Urinary bladder (tissue), 4 donors: ENCODE data around the gene MRGPRD. TPM values are rescaled to one million over a fixed set of nuclear protein-coding genes. Genes with fewer than 3 reads are reported as not detected.

Experiments used
- DNase-seq: peaks from one replicate; pipeline ENCODE4 v3.0.0-alpha.2; 2015; ENCODE audit errors: extremely low spot score
- H3K27ac ChIP-seq: one replicate; pipeline ENCODE4 v1.5.1; 2013; ENCODE audit warnings: low read depth, mild to moderate bottlenecking, moderate library complexity
- H3K36me3 ChIP-seq: one replicate; pipeline ENCODE4 v1.6.1; 2013; ENCODE audit warnings: mild to moderate bottlenecking, moderate library complexity; ENCODE audit not compliant: insufficient read depth
- H3K4me1 ChIP-seq: one replicate; pipeline ENCODE4 v1.6.1; 2013; ENCODE audit warnings: mild to moderate bottlenecking, moderate library complexity; ENCODE audit not compliant: insufficient read depth
- H3K4me3 ChIP-seq: one replicate; pipeline ENCODE4 v1.5.1; 2013; ENCODE audit warnings: low read depth, low read length
- WGBS: extraction: QIAGEN DNeasy Blood & Tissue Kit; methylation state at CpG from one replicate; pipeline ENCODE4 v1.1.7; 2013; 5-methylcytosine and 5-hydroxymethylcytosine counted together
- polyA plus RNA-seq: library from polyadenylated mRNA; stranded (reverse); fragments of 200-250 nt; gene quantifications from one replicate; pipeline ENCODE4 v1.2.3, GENCODE V29; 2013
- total RNA-seq: library from RNA; depleted of rRNA; stranded (reverse); fragments of >200 nt; gene quantifications from one replicate; pipeline ENCODE4 v1.2.3, GENCODE V29; 2014
- donor health status: healthy with polysubstance abuse.
- donor health status: healthy.

The MRGPRD gene
- total and polyA plus RNA-seq, 2 donors, result 1.5 TPM; not detected in 1

DNA sequence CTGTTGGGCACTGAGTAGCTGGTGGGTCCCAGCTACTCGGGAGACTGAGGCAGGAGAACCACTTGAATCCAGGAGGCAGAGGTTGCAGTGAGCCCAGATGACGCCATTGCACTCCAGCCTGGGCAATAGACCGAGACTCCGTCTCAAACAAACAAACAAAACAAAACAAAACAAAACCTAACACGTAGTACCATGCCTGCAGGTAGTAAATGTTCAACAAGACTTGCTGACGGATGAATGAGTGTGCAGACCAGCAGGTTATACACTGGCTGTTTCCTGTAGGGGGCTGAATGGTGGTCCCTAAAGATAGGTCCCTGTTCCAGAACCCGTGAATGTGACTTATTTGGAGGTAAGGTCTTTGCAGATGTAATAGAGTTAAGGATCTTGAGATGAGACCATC lies 12.8 kb upstream of the MRGPRD start:
- no peak overlapping the region for H3K27ac ChIP-seq
- WGBS, result 85% methylated on average over 7 of the region's 7 CpGs

DNA sequence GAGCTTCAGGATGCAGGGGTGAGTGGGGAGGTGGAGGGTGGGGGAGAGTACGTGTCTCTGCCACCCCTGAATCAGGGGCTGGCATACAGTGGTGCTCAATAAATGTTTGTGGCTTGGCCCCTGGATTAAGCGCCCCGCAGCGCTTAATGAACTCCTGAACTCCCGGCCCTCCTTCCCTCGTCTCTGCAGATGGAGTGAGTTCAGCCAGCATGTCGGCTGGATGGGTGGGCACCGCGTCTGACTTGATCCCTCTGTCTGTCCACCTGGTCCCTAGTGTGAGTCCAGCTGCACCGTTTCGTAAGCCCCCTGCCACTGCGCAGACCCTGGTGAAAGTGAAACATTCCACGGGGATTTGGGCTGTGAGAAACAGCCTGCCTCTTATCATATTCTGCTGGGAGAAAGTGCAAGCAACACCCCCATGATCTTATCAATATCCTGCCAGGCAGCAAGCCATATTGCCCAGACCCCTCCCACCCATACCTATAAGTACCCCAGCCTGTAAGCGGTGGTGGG lies 12.0 kb upstream of the MRGPRD start:
- DNase-seq, result no peak
- Histone ChIP-seq H3K4me1 (no peaks in the 10 kb centered on the region), H3K27ac (no peak overlapping the region), H3K4me3 (no peak overlapping the region), H3K36me3 (no peaks in the 10 kb centered on the region)
- WGBS, result 53% methylated on average over 14 of the region's 14 CpGs

More for the DNA sequence above, 12.8 kb upstream of the MRGPRD start:
- no peaks in the 10 kb centered on the region for H3K4me1 ChIP-seq
- H3K36me3 ChIP-seq, result no peaks in the 10 kb centered on the region
- DNase-seq, result no peak
- H3K4me3 ChIP-seq, result no peak overlapping the region

DNA sequence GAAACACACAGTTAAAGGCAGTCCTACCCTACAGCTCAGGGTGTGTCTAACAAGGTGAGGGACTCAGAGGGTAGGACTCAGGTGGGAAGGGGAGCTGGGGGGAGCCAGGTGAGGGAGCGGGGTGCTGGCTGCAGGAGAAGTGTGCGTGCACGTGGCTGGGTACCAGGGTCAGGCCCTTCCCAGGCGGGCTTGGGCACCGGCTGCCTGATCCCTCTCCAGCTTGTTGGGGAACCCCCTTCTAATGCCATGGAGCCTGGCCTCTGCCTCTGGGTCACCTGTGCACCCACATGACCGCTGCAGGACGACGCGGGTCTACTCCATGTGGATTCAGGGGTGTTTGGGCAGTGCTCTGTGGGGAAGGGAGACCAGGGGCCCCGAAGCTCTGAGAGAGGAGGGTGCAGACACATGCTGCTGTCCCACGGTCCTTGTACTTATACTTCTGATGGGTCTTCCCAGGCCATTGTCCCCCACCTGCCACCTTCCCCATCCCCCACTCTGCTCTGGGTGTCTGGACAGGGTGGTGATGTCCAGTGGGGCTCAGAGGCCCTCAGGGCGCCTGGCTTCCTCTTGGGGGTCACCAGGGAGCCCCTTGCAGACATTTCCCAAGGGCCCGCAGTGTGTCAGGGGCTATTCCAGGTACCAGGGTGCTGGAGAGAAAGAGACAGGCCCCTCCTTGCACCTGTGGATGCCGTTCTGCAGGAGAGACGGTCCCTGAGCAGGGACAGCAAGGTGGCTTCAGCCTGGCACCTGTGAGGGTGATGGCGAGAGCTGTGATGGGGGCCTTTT lies 10.4 kb upstream of the MRGPRD start:
- WGBS, result 89% methylated on average over 16 of the region's 16 CpGs
- H3K36me3 ChIP-seq, result no peaks in the 10 kb centered on the region
- no peak overlapping the region for H3K27ac ChIP-seq
- no peaks in the 10 kb centered on the region for H3K4me1 ChIP-seq
- DNase-seq, result no peak
- H3K4me3 ChIP-seq, result no peak overlapping the region

DNA sequence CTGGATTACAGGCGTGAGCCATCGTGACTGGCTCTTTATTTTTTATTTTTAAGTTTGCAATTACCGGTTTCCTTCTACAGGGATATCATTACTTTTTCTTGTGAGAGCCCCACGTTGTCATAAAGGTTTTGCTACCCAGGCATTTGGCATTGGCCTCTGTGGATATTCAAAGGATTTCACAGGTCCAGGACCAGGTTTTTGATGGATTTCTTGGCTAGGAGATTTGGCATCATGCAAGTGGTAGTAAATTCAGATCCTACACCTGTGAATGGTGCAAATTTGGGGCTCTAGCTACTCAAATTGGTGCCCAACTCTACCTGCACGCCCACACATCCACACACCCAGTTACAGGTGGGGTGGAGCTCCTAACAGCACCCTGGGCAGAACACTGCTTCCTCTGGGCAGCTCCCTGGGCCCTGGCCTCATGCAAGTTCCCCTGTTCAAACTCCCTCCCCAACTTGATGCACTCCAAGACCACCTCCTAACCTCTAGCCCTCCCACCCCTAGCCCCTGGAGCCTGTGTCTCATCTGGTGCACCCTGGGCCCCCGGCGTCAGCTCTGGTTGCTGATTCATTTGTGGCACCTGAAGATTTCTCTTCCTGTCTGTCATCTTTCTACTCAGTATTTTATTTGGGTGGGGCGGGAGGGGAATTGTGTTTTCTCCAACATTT lies 9.3 kb upstream of the MRGPRD start:
- Histone ChIP-seq H3K27ac (no peak overlapping the region), H3K36me3 (no peaks in the 10 kb centered on the region), H3K4me3 (no peak overlapping the region), H3K4me1 (no peaks in the 10 kb centered on the region)
- WGBS, result 89% methylated on average over 8 of the region's 8 CpGs
- DNase-seq, result no peak

DNA sequence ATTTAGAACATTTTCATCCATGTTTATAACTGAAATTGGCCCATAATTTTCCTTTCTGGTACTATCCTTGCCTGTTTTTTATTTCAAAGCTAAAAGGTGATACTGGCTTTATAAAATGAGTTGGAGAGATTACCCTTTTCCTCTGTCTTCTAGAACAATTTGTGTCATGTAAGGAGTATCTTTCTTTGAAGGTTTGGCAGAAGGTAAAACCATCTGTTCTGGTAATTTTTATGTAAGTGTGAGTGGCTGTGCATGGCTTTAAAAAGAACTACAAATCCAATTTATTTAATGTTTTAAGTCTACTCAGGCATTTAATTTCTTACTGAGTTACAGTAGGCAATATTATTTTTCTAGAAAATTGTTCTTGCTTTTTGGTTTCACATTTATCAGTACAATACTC lies 7.7 kb upstream of the MRGPRD start:
- no peaks in the 10 kb centered on the region for H3K4me1 ChIP-seq
- no peak overlapping the region for H3K4me3 ChIP-seq
- H3K36me3 ChIP-seq, result no peaks in the 10 kb centered on the region
- no peak for DNase-seq
- no peak overlapping the region for H3K27ac ChIP-seq

DNA sequence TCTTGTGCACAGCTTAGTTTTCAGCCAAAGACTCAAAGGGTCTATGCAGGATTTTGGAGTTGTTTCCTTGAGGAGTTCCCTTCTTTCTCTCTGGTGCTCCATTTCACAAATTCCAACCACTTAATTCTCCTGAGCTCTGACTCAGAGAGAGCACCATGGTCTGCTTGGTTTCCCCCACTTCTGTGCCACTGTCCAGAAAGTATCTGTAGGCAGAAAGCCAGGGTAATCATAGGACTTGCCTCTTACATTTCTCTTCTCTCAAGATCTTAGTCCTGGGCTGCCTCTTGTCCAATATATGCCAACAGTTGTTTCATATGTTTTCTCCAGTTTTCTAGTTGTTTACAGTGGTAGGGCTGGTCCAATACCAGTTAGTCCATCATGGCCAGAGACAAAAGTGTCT lies 6.4 kb upstream of the MRGPRD start:
- no peak for DNase-seq
- Histone ChIP-seq H3K27ac (no peak overlapping the region), H3K4me3 (no peak overlapping the region), H3K4me1 (no peaks in the 10 kb centered on the region), H3K36me3 (no peaks in the 10 kb centered on the region)

DNA sequence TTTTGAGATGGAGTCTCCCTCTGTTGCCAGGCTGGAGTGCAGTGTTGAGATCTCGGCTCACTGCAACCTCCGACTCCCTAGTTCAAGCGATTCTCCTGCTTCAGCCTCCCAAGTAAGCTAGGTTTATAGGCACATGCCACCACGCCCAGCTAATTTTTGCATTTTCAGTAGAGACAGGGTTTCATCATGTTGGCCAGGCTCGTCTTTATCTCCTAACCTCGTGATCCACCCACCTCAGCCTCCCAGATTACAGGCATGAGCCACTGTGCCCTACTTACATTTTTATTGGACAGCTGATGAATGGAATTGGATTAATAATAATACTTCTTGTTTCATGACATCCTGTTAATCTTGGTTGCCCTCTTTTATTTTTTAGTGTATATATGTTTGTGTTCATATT lies 3.0 kb upstream of the MRGPRD start:
- Histone ChIP-seq H3K36me3 (no peaks in the 10 kb centered on the region), H3K27ac (no peak overlapping the region), H3K4me3 (no peak overlapping the region), H3K4me1 (no peaks in the 10 kb centered on the region)
- DNase-seq, result no peak
- 57% methylated on average over 6 of the region's 6 CpGs for WGBS

DNA sequence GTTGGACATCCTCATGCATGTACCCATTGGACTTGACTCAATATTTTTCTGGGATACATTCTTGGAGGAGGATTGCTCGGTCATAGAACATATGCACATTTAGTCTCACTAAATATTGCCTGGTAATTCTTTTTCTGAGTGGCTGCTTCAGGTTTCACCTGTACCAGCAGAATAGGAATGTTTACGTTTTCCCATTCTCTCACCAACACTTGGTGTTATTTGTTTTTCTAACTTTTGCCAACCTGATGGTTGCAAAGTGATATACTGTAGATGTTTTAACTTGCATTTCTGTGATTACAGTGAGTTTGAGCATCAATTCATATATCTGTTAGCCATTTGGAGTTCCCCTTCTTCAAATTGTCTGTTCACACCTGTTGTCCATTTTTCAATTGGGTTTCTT lies 1.3 kb upstream of the MRGPRD start:
- Histone ChIP-seq H3K36me3 (no peaks in the 10 kb centered on the region), H3K27ac (no peak overlapping the region), H3K4me1 (no peaks in the 10 kb centered on the region), H3K4me3 (no peak overlapping the region)
- no peak for DNase-seq
- 93% methylated on average over 2 of the region's 2 CpGs for WGBS

DNA sequence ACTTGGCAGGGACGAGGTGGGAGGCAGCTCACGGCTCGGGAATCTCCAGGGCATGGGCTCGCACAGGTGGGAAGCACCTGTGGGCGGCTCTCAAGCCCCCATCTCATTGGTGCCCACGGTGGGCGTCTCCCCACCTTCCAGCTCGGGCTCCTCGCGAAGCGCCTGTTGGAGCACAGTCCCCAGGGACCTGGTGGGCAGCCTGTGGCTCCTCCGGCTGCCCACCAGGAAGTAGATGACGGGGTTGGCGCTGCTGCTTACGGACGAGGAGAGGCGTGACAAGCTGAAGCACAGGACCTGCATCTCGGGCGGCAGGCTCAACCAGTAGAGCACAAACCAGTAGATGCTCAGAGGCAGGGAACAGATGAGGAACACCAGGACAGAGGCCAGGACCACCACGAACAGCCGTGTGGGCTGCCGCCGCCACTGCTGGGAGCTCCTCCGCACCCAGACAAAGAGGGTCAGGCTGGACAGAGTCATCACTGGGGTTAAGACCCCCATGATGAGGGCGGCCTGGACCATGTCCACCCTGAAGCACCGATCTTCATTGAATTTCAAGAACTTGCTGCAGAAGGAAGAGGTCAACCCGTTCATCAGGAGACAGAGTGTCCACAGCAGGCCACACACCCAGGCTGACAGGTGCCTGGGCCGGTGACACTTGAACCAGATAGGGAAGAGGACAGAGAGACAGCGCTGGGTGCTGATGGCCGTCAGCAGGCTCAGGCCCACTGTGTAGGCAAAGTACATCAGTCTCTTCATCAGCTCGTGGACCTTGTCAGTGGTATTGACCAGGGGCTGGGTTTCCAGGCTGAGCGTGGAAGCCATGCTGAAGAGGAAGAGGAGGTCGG lies 633 bp downstream of the MRGPRD start:
- H3K4me1 ChIP-seq, result no peaks in the 10 kb centered on the region
- WGBS, result 88% methylated on average over 33 of the region's 33 CpGs
- H3K36me3 ChIP-seq, result no peaks in the 10 kb centered on the region
- no peak overlapping the region for H3K4me3 ChIP-seq
- no peak for DNase-seq
- no peak overlapping the region for H3K27ac ChIP-seq

DNA sequence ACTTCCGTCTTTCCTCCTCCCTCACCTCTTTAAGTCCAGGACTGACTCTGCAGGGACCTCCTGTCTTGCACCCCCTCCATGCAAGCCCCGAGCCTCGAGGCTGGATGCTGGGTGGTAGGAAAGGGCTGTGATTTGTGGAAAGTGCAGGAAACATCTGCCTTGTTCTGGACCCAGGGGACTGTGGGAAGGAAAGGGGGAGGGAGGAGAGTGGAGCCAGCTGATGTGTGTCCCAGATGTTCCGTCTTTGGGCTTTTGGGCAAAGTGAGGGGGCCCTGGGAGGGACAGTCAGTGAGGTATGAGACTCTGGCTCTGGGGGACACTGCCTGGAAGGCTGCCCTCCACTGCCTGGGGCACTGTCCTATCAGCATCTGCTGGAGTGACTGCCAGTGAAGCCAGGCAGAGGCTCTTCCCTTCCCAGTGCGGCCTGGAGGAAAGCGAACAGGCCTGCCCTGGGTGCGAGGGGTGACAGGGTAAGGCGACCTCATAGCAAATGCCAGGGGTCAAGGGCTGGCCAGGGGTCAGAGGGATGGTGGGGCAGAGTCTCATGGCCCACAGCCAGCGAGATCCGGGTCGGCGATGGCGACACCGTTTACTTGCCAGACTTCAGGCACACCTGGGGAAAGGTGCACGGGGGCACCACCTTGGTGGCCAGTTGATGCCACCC lies 1.7 kb downstream of the MRGPRD start:
- no peak for DNase-seq
- 71% methylated on average over 15 of the region's 15 CpGs for WGBS
- Histone ChIP-seq H3K4me3 (no peak overlapping the region), H3K4me1 (no peaks in the 10 kb centered on the region), H3K27ac (no peak overlapping the region), H3K36me3 (no peaks in the 10 kb centered on the region)

DNA sequence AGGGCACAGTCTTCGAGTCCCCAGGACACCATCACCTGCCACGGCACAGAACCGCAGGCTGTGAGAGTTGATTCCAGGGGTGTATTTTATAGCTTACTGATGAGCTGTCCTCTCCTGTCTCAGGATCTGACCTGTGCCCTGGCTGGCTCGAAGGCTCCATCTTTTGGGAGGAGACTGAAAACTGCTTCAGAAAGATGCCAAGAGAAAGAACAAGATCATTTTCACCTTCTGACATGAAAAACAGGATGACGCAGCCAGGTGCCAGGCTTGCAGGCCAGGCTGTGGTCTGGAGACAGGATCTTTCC lies 2.2 kb downstream of the MRGPRD start:
- no peak for DNase-seq
- no peak overlapping the region for H3K27ac ChIP-seq
- WGBS, result 71% methylated on average over 5 of the region's 5 CpGs

DNA sequence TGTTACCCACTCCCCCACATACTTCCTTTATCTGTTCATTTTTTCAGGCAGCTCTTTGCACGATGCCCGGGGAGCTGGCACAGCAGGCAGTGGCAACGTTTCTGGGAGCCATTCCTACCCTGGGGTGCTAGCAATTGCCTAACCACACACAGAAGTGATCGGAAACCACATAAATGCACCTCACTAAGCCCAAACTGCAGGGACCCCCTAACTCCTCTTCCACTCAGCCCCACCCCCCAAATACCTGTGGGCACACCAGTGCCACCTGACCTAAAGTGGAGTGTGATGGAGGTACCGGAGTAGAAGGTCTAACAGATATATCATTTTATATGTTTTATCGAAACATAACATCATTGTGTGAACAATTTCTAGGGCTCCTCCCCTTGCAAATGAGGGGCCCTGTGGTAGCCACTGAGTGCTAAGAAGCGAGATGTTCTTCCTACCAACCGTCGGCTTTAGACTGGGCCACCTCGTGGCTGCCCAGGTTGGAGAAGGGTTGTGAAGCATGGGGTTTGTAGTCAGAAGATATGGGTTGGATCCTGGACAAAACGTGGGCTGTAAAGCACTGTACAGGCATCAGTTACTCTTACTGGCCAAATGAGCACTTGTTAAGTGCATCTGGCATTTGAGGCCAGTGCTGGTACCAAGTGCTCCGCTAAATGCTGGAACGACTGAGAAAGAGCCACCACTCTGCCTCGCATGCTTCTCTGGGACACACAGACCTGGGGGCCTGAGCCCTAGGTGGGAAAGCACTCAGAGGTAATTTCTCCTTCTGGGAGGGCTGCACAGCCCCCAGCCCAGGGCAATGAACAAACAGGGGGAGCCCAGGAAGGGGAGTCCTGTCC lies 2.8 kb downstream of the MRGPRD start:
- H3K36me3 ChIP-seq, result no peaks in the 10 kb centered on the region
- DNase-seq, result no peak
- H3K27ac ChIP-seq, result no peak overlapping the region
- WGBS, result 81% methylated on average over 14 of the region's 14 CpGs
- H3K4me3 ChIP-seq, result no peak overlapping the region
- H3K4me1 ChIP-seq, result no peaks in the 10 kb centered on the region

More for the DNA sequence above, 2.2 kb downstream of the MRGPRD start:
- Histone ChIP-seq H3K4me1 (no peaks in the 10 kb centered on the region), H3K36me3 (no peaks in the 10 kb centered on the region), H3K4me3 (no peak overlapping the region)

DNA sequence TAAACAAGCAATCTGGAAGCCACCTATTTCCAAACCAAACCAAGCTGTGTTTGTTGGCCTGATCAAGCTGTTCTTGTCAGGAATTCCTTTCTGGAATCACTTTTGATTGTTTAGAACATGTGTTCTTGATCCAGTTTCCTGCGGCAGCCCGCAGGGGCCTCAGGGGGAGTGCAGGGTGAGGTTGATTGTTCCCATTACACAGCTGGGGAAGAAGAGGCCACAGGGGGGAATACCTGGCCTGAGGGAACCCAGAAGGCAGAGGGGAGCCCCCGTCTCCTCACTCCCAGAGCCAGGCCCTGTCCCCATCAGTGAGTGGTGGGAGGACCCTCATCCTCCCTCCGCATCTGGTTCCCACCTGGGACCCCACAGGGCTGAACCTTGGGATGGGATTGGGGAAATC lies 4.2 kb downstream of the MRGPRD start:
- no peak overlapping the region for H3K4me3 ChIP-seq
- H3K27ac ChIP-seq, result no peak overlapping the region
- H3K36me3 ChIP-seq, result no peaks in the 10 kb centered on the region
- H3K4me1 ChIP-seq, result no peaks in the 10 kb centered on the region
- WGBS, result 65% methylated on average over 4 of the region's 4 CpGs
- no peak for DNase-seq
